Adipocyte (in vitro differentiated cells): ENCODE results near the gene COL4A1.

Experiments used
- DNase-seq: peaks from one replicate; pipeline ENCODE4 v3.0.0-alpha.2; 2015; ENCODE audit warnings: low read depth
- H3K27me3 ChIP-seq: replicated peaks from 2 replicates; pipeline ENCODE4 v1.7.0; 2013; ENCODE audit warnings: mild to moderate bottlenecking, low read length, moderate library complexity; ENCODE audit not compliant: control insufficient read depth, insufficient read depth
- H3K36me3 ChIP-seq: 2 replicates; pipeline ENCODE4 v1.7.0; 2013; ENCODE audit warnings: low read length, mild to moderate bottlenecking, moderate library complexity; ENCODE audit not compliant: control insufficient read depth, insufficient read depth, severe bottlenecking
- H3K4me1 ChIP-seq: 2 replicates; pipeline ENCODE4 v1.7.0; 2013; ENCODE audit warnings: mild to moderate bottlenecking, low read length, moderate library complexity; ENCODE audit not compliant: control insufficient read depth, insufficient read depth
- H3K4me3 ChIP-seq: 2 replicates; pipeline ENCODE4 v1.7.0; 2013; ENCODE audit warnings: mild to moderate bottlenecking, low read length, moderate library complexity
- H3K9ac ChIP-seq: 2 replicates; pipeline ENCODE4 v1.7.0; 2013; ENCODE audit warnings: mild to moderate bottlenecking, low read length, moderate library complexity
- H3K9me3 ChIP-seq: 2 replicates; pipeline ENCODE4 v1.7.0; 2013; ENCODE audit warnings: mild to moderate bottlenecking, low read length, moderate library complexity; ENCODE audit not compliant: control insufficient read depth

Gene COL4A1

DNA sequence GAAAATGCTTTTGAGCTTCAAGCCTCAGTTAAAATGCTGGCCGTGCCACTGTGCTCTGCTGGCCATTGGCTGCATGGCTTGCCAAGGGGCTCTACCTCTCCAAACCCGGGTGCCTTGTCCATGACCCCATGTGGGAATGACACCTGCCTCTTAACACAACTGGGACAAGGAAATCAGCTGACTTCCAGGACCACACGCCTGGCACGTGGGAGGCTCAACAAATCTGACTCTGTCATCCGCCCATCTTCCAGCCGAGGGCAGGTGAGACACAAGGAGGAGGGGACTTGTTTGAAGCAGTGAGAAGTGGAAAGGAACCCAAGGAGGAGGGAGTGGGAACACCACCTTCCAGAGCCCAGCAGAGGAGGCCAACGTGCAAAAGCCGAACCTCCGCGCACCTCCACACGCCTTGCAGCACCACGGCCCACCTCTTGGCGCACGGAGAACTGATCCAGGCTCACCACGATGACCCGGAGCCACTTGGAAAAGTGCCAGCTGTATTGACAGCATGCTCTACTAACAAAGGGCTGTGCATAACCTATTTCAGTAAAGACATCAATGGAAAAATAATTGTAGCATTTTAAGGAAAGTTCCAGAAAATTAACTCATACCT lies 38.3 kb downstream of the COL4A1 start:
- Histone ChIP-seq H3K4me1 (peaks cover 20% of the 10 kb centered on the region), H3K27me3 (no peaks in the 10 kb centered on the region), H3K4me3 (no peak overlapping the region), H3K36me3 (peaks cover 70% of the 10 kb centered on the region), H3K9ac (no peak overlapping the region), H3K9me3 (no peaks in the 10 kb centered on the region)
- DNase-seq = no peak

DNA sequence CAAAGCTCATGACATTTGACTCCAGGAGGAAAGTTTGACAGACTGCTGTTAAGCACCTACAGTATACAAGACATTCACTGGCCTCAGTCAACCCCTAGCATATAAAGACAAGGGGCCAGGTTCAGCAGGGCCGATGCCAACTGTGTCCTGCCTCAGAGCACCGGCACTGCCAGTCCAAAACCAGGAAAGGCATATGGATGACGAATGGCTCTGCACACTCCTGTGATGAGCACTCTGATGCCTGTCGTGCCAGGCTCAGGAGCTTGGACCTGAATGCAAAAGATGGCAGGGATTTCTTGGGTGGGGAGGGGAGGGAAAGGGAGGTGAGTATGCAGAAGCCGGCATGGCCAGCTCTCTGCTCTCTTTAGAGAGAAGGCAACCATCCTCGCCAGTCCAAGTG lies 38.9 kb downstream of the COL4A1 start:
- no peak for DNase-seq
- no peaks in the 10 kb centered on the region for H3K27me3 ChIP-seq
- H3K4me1 ChIP-seq = peaks cover 26% of the 10 kb centered on the region
- H3K9me3 ChIP-seq = no peaks in the 10 kb centered on the region
- H3K4me3 ChIP-seq = no peak overlapping the region
- peaks cover 68% of the 10 kb centered on the region for H3K36me3 ChIP-seq
- H3K9ac ChIP-seq = no peak overlapping the region

DNA sequence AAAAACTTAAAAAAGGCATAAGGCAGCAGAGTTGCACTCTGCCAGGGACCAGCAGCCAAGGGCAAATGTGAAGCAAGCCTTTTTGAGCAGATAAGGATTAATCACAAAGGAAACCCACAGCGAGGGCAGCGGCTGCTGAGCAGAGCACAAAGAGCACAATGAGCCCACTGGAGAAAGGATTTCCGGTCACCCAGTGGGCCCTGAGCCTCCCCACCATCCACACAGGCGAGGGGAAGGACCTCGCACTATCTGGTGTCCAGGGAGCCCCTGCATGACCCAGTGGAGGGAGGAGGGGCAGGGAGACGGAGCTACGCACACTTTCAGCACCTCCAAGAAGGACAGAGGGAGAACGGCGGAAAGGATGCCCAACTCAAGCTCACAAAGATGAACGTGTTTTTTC lies 40.0 kb downstream of the COL4A1 start:
- H3K4me3 ChIP-seq = no peak overlapping the region
- peaks cover 57% of the 10 kb centered on the region for H3K36me3 ChIP-seq
- no peak overlapping the region for H3K9ac ChIP-seq
- no peak for DNase-seq
- H3K27me3 ChIP-seq = no peaks in the 10 kb centered on the region
- no peaks in the 10 kb centered on the region for H3K9me3 ChIP-seq
- H3K4me1 ChIP-seq = peaks cover 37% of the 10 kb centered on the region

DNA sequence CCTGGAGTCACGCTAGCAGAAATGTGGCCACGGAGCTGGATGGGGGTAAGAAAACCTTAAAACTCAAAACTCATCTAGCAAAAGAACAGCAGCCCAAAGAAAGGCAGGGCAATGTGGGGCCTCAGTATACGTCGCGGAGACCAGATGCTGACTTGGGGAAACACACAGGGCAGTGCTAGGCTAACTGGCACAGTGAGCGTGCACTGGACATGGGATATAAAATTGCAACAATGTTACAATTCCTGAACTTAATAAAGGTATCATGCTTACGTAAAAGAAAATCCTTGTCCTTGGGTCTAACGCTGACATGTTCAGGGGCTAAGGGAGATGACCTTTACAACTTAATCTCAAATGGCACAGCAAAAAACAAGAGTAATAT lies 40.5 kb downstream of the COL4A1 start:
- H3K4me3 ChIP-seq = no peak overlapping the region
- no peaks in the 10 kb centered on the region for H3K9me3 ChIP-seq
- H3K9ac ChIP-seq = no peak overlapping the region
- peaks cover 42% of the 10 kb centered on the region for H3K4me1 ChIP-seq
- peaks cover 55% of the 10 kb centered on the region for H3K36me3 ChIP-seq
- no peak for DNase-seq
- H3K27me3 ChIP-seq = no peaks in the 10 kb centered on the region

DNA sequence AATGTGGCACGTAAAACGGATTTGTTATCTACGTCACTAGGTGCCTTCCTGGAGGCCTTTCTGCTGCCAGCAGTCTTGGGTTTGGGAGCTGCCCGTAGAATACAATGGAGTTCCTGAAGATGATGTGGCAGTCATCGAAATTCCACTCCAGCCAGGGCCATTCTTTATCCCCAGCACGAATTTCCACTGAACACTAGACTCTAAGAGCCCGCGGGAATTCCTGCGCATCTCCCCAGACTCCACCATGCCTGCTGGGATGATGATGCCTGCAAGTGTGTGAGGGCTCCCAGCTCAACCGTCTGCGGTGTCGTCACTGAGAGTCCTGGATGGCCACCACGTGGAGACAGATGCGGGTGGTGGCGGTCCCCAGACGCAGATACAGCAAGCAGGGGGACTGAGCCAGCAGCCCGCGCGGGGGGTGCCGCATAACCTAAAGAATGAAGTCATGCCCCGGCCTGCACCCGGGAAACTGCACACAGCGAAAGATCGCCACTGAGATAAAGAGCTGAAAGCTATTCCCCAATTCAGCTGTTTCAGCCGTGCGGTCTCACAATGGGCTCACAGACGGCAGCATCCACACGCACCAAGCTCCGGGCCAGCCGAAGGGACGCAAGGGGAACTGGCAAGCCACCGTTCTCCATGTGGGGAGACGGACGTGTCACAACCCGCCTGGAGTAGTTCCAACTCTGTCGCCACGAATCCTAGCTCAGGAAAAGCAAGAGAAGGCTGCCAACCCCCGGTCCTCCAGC lies 41.1 kb downstream of the COL4A1 start:
- no peak overlapping the region for H3K9ac ChIP-seq
- H3K27me3 ChIP-seq = no peaks in the 10 kb centered on the region
- H3K4me1 ChIP-seq = peaks cover 42% of the 10 kb centered on the region
- no peak for DNase-seq
- H3K9me3 ChIP-seq = no peaks in the 10 kb centered on the region
- no peak overlapping the region for H3K4me3 ChIP-seq
- peaks cover 55% of the 10 kb centered on the region for H3K36me3 ChIP-seq

DNA sequence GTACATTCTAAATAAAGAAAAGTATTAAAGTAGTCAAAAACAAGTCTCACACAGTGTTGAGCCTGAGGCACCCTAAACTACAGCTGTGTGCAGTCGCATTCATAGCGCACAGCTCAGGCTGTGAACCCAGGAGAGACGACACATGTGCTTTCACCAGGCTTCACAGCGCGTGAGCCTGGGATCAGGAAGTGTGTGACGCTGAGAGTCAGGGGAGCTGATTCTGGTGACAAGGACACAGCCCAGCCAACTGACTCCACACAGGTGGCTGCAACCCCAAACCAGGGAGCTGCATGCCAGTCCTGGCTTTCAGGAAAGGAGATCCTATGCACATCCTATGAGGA lies 41.6 kb downstream of the COL4A1 start:
- Histone ChIP-seq H3K4me3 (no peak overlapping the region), H3K4me1 (peaks cover 42% of the 10 kb centered on the region), H3K27me3 (no peaks in the 10 kb centered on the region), H3K9me3 (no peaks in the 10 kb centered on the region), H3K9ac (no peak overlapping the region), H3K36me3 (peaks cover 54% of the 10 kb centered on the region)
- DNase-seq = no peak

DNA sequence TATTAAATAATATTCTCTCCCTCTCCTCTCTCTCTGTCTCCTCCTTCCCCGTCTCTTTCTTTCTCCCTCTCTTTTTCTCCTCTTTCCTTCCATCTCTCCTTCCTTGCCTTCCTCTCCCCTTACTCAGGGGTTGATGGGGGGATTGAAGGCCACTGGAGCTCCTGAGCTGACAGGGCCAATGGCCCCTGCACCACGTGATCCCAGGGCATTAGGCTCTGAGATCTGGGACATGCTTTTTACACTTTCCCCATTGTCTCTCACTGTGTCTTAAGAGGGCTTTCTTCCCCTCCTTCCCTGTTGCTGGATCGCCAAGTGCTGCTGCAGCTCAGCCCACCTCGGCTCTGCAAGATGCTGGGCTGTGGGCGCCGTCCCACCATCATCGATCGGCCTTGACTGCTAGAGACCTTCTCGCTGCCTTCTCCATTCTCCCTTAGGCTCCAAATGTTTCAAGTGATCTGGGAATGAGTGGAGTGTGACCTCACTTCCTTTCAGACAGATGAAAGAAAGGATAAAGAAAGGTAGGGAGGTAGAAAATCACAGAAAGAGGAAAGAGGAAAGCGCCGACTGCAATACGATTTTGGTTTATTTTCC lies 42.2 kb downstream of the COL4A1 start:
- H3K27me3 ChIP-seq = no peaks in the 10 kb centered on the region
- H3K36me3 ChIP-seq = peaks cover 49% of the 10 kb centered on the region
- H3K4me3 ChIP-seq = no peak overlapping the region
- H3K9ac ChIP-seq = no peak overlapping the region
- peaks cover 45% of the 10 kb centered on the region for H3K4me1 ChIP-seq
- no peaks in the 10 kb centered on the region for H3K9me3 ChIP-seq
- DNase-seq = no peak

DNA sequence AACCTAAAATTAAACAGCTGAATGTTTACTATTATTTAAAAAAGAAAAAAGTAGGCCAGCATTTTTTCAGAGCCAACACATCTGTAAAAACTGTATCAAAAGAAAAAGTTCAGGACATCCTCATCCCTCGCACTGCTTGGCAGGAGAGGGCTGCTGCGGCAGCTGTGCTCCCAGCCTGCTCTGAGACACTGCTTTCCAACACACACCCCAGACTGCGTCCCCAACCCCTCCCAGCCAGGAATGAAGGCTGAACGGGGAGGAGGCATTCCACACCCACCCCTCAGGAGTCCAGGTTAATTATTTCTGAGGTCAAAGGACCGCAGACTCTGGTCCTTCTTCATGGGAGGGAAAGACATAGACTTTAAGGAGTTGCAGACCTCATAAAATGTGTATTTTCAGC lies 43.1 kb downstream of the COL4A1 start:
- Histone ChIP-seq H3K27me3 (no peaks in the 10 kb centered on the region), H3K4me1 (peaks cover 54% of the 10 kb centered on the region), H3K9me3 (no peaks in the 10 kb centered on the region), H3K9ac (no peak overlapping the region), H3K4me3 (no peak overlapping the region), H3K36me3 (peaks cover 40% of the 10 kb centered on the region)
- DNase-seq = no peak

DNA sequence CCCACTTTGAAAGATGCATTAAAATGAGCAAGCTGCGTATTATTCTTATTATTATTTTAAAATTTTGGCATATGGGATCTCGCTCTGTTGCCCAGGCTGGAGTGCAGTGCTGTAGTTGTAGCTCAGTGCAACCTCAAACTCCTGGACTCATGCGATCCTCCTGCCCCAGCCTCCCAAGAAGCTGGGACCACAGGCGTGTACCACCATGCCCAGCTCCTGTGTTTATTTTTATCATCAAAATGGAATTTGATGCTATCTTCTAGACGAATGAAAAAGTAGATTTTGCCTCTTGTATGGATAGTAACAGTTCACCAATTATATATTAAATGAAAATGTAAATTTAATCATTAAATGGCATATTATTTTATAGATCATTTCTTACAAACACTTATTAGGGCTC lies 43.6 kb downstream of the COL4A1 start:
- Histone ChIP-seq H3K27me3 (no peaks in the 10 kb centered on the region), H3K36me3 (peaks cover 35% of the 10 kb centered on the region), H3K4me1 (peaks cover 56% of the 10 kb centered on the region), H3K4me3 (no peak overlapping the region), H3K9me3 (no peaks in the 10 kb centered on the region), H3K9ac (no peak overlapping the region)
- DNase-seq = no peak

DNA sequence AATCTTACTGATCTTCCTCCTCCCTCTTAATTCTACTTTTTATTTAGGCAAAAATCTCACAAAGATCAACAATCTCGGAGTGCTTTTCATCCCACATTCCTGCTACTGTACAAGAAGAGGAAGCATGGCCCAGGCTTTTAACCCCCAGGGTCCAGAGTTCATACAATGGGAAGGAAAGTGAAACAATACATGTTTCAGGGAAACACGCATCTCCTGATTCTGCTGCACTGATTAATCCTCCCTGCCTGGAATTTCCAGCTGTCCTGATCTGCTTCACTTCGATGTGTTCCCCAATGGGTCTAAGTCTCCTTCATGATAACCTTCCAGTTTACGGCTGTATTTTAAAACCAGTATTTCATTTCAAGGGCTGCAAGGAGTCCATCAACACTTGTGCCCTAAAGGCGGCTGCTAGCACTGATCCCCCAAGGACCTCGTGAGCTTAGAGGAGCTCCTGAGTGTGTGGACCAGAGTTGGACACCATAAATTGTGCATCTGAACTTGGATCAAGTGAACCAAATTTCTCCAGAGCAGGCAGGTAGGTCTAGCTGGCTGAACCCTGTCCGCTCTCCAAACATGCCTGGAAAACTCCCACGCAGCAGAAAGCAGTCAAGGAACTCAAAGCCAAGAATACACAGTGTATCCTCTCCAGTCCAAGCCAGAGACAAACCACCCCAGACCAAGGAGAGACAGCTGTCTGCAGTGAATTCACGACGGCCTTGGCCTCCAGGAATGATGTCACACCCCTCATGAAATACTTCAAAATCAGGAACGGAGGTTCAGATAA lies 44.3 kb downstream of the COL4A1 start:
- H3K4me1 ChIP-seq = peaks cover 56% of the 10 kb centered on the region
- DNase-seq = no peak

DNA sequence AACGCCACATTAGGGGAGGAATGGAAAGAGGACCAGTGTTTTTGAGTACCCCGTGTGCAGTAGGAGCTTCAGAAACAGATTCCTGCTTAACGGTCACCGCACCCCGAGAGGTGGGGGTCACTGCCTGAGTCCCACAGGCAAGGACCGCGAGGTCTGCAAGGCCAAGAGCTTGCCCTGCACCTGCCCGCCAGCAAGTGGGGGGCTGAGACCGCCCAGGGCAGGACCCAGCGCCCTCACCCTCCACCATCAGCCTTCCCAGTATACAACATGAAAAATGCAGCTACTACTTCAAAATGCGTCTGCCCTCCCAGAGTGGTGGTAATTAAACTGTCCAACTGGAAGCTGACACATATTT lies 44.9 kb downstream of the COL4A1 start:
- Histone ChIP-seq H3K36me3 (peaks cover 32% of the 10 kb centered on the region), H3K9me3 (no peaks in the 10 kb centered on the region), H3K27me3 (no peaks in the 10 kb centered on the region), H3K4me1 (peaks cover 51% of the 10 kb centered on the region), H3K4me3 (no peak overlapping the region), H3K9ac (no peak overlapping the region)
- DNase-seq = no peak

More for the DNA sequence above, 44.3 kb downstream of the COL4A1 start:
- Histone ChIP-seq H3K27me3 (no peaks in the 10 kb centered on the region), H3K4me3 (no peak overlapping the region), H3K9ac (no peak overlapping the region), H3K36me3 (peaks cover 32% of the 10 kb centered on the region), H3K9me3 (no peaks in the 10 kb centered on the region)
